Activated CD4-positive, alpha-beta T cell treated with anti-CD3 and anti-CD28 coated beads, Interleukin-2, amount 10 ng/mL, durations not matched to agents 24 days and 14 days (primary cell): ENCODE measurements around the gene FAT1. TPM values are rescaled to one million over a fixed set of nuclear protein-coding genes. Genes with fewer than 3 reads are reported as not detected.

ENCODE experiments used
- DNase-seq: peaks from one replicate; pipeline ENCODE4 v3.0.0; 2022
- H3K27ac Mint-ChIP-seq: one replicate; pipeline ENCODE4 v1.8.0; 2022; ENCODE audit warnings: mild to moderate bottlenecking, mixed read lengths
- H3K27me3 Mint-ChIP-seq: one replicate; pipeline ENCODE4 v1.8.0; 2022; ENCODE audit warnings: mixed read lengths
- H3K36me3 Mint-ChIP-seq: one replicate; pipeline ENCODE4 v1.8.0; 2022; ENCODE audit warnings: low read depth, mild to moderate bottlenecking, mixed read lengths
- H3K4me1 Mint-ChIP-seq: one replicate; pipeline ENCODE4 v1.8.0; 2021; ENCODE audit warnings: mixed read lengths
- H3K4me3 Mint-ChIP-seq: one replicate; pipeline ENCODE4 v1.8.0; 2022; ENCODE audit warnings: mild to moderate bottlenecking, moderate library complexity, mixed read lengths
- H3K9me3 Mint-ChIP-seq: one replicate; pipeline ENCODE4 v1.8.0; 2021; ENCODE audit warnings: mixed read lengths
- intact Hi-C: fragments of 100-400 bp; cut with micrococcal nuclease; formaldehyde crosslinking; loops from one replicate; pipeline ENCODE4 v1.15.1; 2023
- total RNA-seq: library from RNA; stranded (reverse); gene quantifications from 2 replicates; pipeline ENCODE4 v1.2.3, GENCODE V29; 2022

The FAT1 gene
- total RNA-seq, 1 donor from 2014 or later, result 0.07 TPM

- no peaks in the 10 kb centered on the region for H3K36me3 Mint-ChIP-seq
- no peaks in the 10 kb centered on the region for H3K4me1 Mint-ChIP-seq
- peaks cover 12% of the 10 kb centered on the region for H3K9me3 Mint-ChIP-seq
- no peak overlapping the region for H3K4me3 Mint-ChIP-seq
- DNase-seq, result no peak
- no peaks in the 10 kb centered on the region for H3K27me3 Mint-ChIP-seq
- intact Hi-C loops, result no loop called here
- H3K27ac Mint-ChIP-seq, result no peak overlapping the region
Observed at GRCh38 chr4:186689476-186689875, 34.2 kb downstream of the FAT1 start.

DNA sequence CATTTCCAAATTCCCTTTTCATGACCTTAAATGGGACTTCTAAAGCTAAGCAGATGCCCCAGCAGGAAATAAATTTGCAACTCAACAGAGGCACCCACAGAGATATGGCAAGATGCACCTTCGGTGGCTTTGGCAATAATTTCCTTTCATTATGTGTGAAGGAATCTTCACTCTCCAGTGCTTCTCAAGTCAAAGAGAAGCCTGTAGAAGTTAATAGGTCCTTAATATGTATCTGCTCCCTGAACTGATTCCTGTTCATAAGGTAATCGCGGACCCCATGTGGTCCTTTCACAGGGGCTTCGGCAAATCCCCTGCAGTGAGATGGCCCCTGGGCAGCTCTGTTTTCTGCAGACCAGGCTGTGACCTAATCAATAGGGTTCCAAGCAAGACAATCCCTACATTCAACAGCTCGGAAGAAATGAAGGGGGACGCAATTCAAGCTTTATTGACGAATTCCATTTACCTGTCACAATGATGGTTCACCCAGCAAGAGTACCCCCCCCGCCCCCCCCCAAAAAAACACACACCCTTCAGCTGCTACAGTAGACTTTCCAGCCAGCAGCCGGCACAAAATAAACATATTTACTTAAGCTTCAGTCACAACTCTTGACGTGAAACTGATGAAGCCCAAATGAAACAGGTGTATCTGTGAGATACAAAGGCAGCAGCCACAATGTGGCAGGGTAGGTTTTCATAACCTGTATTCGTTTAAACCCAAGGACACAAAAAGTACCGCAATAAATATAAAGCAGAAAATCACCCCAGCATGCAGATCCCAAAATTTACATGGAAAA lies 35.3 kb downstream of the FAT1 start:
- no peaks in the 10 kb centered on the region for H3K36me3 Mint-ChIP-seq
- no peak for DNase-seq
- H3K27me3 Mint-ChIP-seq, result no peaks in the 10 kb centered on the region
- intact Hi-C loops, result no loop called here
- peaks cover 6% of the 10 kb centered on the region for H3K9me3 Mint-ChIP-seq
- H3K27ac Mint-ChIP-seq, result no peak overlapping the region
- H3K4me3 Mint-ChIP-seq, result no peak overlapping the region
- H3K4me1 Mint-ChIP-seq, result no peaks in the 10 kb centered on the region

DNA sequence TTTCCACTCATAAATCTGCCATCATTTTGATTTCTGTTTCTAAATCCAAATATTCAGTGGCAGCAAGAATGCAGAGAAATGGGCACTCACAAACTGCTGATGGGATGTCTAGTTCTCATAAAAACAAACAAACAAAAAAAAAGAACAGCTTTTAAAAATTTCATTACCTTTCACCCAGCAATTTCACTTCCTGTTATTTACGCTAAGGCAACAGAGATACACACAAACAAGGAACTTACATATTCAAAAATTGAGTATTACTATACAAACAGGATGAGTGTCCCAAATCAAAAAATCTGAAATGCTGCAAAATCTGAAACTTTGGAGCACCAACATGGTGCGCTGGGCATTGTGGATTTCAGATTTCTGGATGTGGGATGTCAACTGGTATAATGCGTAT lies 36.4 kb downstream of the FAT1 start:
- H3K27me3 Mint-ChIP-seq, result no peaks in the 10 kb centered on the region
- no peak overlapping the region for H3K4me3 Mint-ChIP-seq
- H3K36me3 Mint-ChIP-seq, result no peaks in the 10 kb centered on the region
- DNase-seq, result no peak
- H3K4me1 Mint-ChIP-seq, result no peaks in the 10 kb centered on the region
- H3K9me3 Mint-ChIP-seq, result peaks cover 6% of the 10 kb centered on the region
- intact Hi-C loops, result no loop called here
- no peak overlapping the region for H3K27ac Mint-ChIP-seq

DNA sequence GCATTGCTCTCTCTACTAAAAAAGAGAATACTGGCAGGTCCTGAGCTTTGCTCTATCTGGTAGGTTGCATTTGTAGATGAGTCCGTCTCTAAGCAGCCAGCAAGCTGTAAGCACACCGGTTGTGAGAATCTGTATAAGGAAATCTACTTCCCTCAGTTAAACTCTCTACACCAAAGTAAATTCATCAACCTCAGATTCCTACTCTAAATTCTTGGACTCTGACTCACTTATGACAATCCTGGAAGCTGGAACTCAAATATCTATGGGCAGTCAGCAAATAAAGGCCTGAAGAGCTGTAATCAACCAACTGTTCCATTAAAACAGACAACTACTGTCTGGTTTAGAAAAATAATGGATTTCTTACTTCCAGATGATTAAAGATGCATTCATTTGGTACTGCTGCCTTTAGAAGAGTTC lies 37.9 kb downstream of the FAT1 start:
- no peak for DNase-seq

GRCh38 chr4:186684889-186685309 lies 38.8 kb downstream of the FAT1 start:
- Mint-ChIP-seq H3K27ac (no peak overlapping the region), H3K4me1 (no peaks in the 10 kb centered on the region), H3K36me3 (no peaks in the 10 kb centered on the region), H3K27me3 (no peaks in the 10 kb centered on the region), H3K4me3 (no peak overlapping the region), H3K9me3 (peaks cover 6% of the 10 kb centered on the region)
- intact Hi-C loops, result no loop called here
- DNase-seq, result no peak

More for the DNA sequence above, 37.9 kb downstream of the FAT1 start:
- Mint-ChIP-seq H3K9me3 (peaks cover 6% of the 10 kb centered on the region), H3K36me3 (no peaks in the 10 kb centered on the region), H3K27ac (no peak overlapping the region), H3K4me1 (no peaks in the 10 kb centered on the region), H3K27me3 (no peaks in the 10 kb centered on the region), H3K4me3 (no peak overlapping the region)
- intact Hi-C loops, result no loop called here

GRCh38 chr4:186684220-186684619 lies 39.4 kb downstream of the FAT1 start:
- H3K27ac Mint-ChIP-seq, result no peak overlapping the region
- intact Hi-C loops, result no loop called here
- H3K4me3 Mint-ChIP-seq, result no peak overlapping the region
- no peaks in the 10 kb centered on the region for H3K36me3 Mint-ChIP-seq
- DNase-seq, result no peak
- H3K27me3 Mint-ChIP-seq, result no peaks in the 10 kb centered on the region
- H3K9me3 Mint-ChIP-seq, result peaks cover 3% of the 10 kb centered on the region
- H3K4me1 Mint-ChIP-seq, result no peaks in the 10 kb centered on the region

- DNase-seq, result no peak
- H3K27ac Mint-ChIP-seq, result no peak overlapping the region
- no peaks in the 10 kb centered on the region for H3K4me1 Mint-ChIP-seq
- intact Hi-C loops, result no loop called here
- H3K27me3 Mint-ChIP-seq, result no peaks in the 10 kb centered on the region
- no peaks in the 10 kb centered on the region for H3K9me3 Mint-ChIP-seq
- no peaks in the 10 kb centered on the region for H3K36me3 Mint-ChIP-seq
- no peak overlapping the region for H3K4me3 Mint-ChIP-seq
Observed at GRCh38 chr4:186680641-186681040, 43.0 kb downstream of the FAT1 start.

GRCh38 chr4:186676531-186677161 lies 47.0 kb downstream of the FAT1 start:
- Mint-ChIP-seq H3K27me3 (no peaks in the 10 kb centered on the region), H3K9me3 (no peaks in the 10 kb centered on the region), H3K27ac (no peak overlapping the region), H3K4me1 (no peaks in the 10 kb centered on the region), H3K4me3 (no peak overlapping the region), H3K36me3 (no peaks in the 10 kb centered on the region)
- intact Hi-C loops, result no loop called here
- no peak for DNase-seq

GRCh38 chr4:186669735-186670134 lies 53.9 kb downstream of the FAT1 start:
- H3K36me3 Mint-ChIP-seq, result no peaks in the 10 kb centered on the region
- peaks cover 2% of the 10 kb centered on the region for H3K9me3 Mint-ChIP-seq
- no peaks in the 10 kb centered on the region for H3K27me3 Mint-ChIP-seq
- H3K27ac Mint-ChIP-seq, result no peak overlapping the region
- no peak overlapping the region for H3K4me3 Mint-ChIP-seq
- no peaks in the 10 kb centered on the region for H3K4me1 Mint-ChIP-seq
- no peak for DNase-seq
- intact Hi-C loops, result no loop called here

GRCh38 chr4:186669159-186669731 lies 54.4 kb downstream of the FAT1 start:
- no peaks in the 10 kb centered on the region for H3K4me1 Mint-ChIP-seq
- peaks cover 2% of the 10 kb centered on the region for H3K9me3 Mint-ChIP-seq
- H3K27ac Mint-ChIP-seq, result no peak overlapping the region
- intact Hi-C loops, result no loop called here
- DNase-seq, result no peak
- H3K36me3 Mint-ChIP-seq, result no peaks in the 10 kb centered on the region
- H3K27me3 Mint-ChIP-seq, result no peaks in the 10 kb centered on the region
- H3K4me3 Mint-ChIP-seq, result no peak overlapping the region

- no peaks in the 10 kb centered on the region for H3K36me3 Mint-ChIP-seq
- no peak overlapping the region for H3K4me3 Mint-ChIP-seq
- H3K27me3 Mint-ChIP-seq, result no peaks in the 10 kb centered on the region
- no peak overlapping the region for H3K27ac Mint-ChIP-seq
- DNase-seq, result no peak
- intact Hi-C loops, result no loop called here
- H3K4me1 Mint-ChIP-seq, result no peaks in the 10 kb centered on the region
- peaks cover 2% of the 10 kb centered on the region for H3K9me3 Mint-ChIP-seq
Observed at GRCh38 chr4:186666750-186667149, 56.9 kb downstream of the FAT1 start.

DNA sequence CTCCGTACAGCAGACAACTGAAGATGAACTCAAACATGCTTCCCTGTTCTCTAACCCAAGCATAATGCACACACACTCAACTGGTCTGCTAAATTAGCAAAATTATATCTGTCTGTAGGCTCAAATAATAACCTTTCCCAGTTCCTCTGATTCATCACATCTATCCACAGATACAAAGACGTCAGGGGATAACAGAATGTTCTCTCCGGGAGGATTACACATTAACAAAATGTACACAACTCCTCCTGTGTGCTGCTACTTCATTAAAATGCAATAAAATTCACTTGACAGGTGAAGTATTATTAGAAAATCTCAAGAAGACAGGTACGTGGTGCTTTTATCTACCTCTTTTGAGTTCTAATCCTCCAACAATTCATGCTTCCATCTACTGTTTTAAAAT lies 57.4 kb downstream of the FAT1 start:
- H3K27ac Mint-ChIP-seq, result no peak overlapping the region
- intact Hi-C loops, result no loop called here
- H3K27me3 Mint-ChIP-seq, result no peaks in the 10 kb centered on the region
- no peak overlapping the region for H3K4me3 Mint-ChIP-seq
- no peak for DNase-seq
- no peaks in the 10 kb centered on the region for H3K4me1 Mint-ChIP-seq
- H3K9me3 Mint-ChIP-seq, result peaks cover 2% of the 10 kb centered on the region
- H3K36me3 Mint-ChIP-seq, result no peaks in the 10 kb centered on the region

DNA sequence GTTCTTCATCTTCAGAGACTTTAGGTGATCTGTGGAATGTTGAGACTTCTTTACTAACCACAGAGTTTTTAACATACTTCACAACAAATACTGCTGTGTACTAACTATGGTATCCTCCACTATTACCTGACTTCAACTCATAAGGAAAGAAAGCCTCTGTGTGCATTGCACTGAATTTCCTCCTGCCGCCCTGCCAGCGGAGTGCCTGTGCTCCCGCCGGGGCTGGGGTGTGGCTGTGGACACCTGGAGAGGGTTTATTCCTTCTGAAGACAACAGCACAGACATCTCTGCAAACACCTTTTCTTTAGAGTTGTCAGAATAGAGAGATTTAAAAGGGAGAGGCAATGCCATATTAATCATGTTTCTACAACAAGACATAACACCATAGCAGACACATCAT lies 63.3 kb downstream of the FAT1 start:
- DNase-seq, result no peak
- Mint-ChIP-seq H3K36me3 (no peaks in the 10 kb centered on the region), H3K4me3 (no peak overlapping the region), H3K27me3 (no peaks in the 10 kb centered on the region), H3K9me3 (no peaks in the 10 kb centered on the region), H3K27ac (no peak overlapping the region), H3K4me1 (no peaks in the 10 kb centered on the region)
- intact Hi-C loops, result no loop called here

DNA sequence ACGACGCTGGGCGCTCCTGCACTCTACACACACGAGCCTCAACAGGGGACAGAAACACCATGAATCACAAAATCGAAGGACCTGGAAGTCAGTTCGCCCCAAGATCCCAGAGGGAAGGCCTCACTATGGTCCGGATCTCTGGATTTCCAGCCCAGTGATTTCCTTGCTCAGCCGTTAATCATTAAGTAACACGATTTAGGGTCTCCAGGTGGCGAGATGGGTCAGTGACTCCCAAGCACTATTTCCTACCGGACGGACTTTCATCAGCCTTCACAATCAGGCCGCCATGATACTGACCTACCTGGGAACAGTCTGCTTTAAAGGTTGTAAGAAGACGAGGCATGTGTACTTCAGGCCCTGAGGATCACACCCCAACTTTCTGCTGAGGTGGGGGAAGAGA lies 63.7 kb downstream of the FAT1 start:
- H3K4me1 Mint-ChIP-seq, result no peaks in the 10 kb centered on the region
- no peak overlapping the region for H3K27ac Mint-ChIP-seq
- no peak for DNase-seq
- no peaks in the 10 kb centered on the region for H3K9me3 Mint-ChIP-seq
- H3K27me3 Mint-ChIP-seq, result no peaks in the 10 kb centered on the region
- intact Hi-C loops, result no loop called here
- H3K4me3 Mint-ChIP-seq, result no peak overlapping the region
- H3K36me3 Mint-ChIP-seq, result no peaks in the 10 kb centered on the region
